OCI-LY7 (cell line): Measurements from ENCODE around the gene SLC13A1.
A peak's percentile ranks its signal among the peaks of the same experiment; 100 is the strongest.

Experiments
- EZH2phosphoT487 ChIP-seq: fragments of 200-600 bp; sonication (generic); IDR thresholded peaks from 2 replicates; pipeline ENCODE4 v1.6.1; 2018; ENCODE audit warnings: low read depth, borderline replicate concordance, mild to moderate bottlenecking, mixed run types, antibody characterized with exemption, low read length, moderate library complexity, mixed read lengths
- TF ChIP-seq, protein P1 (sequence below): fragments of 200-600 bp; sonication (generic); conservative IDR thresholded peaks from 2 replicates; pipeline ENCODE4 v1.5.1; 2014; ENCODE audit warnings: mild to moderate bottlenecking, antibody characterized with exemption, low read length, moderate library complexity, mixed read lengths

- TF ChIP-seq, protein P1, sequence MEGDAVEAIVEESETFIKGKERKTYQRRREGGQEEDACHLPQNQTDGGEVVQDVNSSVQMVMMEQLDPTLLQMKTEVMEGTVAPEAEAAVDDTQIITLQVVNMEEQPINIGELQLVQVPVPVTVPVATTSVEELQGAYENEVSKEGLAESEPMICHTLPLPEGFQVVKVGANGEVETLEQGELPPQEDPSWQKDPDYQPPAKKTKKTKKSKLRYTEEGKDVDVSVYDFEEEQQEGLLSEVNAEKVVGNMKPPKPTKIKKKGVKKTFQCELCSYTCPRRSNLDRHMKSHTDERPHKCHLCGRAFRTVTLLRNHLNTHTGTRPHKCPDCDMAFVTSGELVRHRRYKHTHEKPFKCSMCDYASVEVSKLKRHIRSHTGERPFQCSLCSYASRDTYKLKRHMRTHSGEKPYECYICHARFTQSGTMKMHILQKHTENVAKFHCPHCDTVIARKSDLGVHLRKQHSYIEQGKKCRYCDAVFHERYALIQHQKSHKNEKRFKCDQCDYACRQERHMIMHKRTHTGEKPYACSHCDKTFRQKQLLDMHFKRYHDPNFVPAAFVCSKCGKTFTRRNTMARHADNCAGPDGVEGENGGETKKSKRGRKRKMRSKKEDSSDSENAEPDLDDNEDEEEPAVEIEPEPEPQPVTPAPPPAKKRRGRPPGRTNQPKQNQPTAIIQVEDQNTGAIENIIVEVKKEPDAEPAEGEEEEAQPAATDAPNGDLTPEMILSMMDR, result peak; percentile 35; the same call in 1 of the 2 replicates
- TF ChIP-seq EZH2phosphoT487, result no peak
These were observed 51.0 kb downstream of the SLC13A1 start for GRCh38 chr7:123148813-123149212.
